Thyroid gland (tissue), 4 donors: ENCODE measurements around the gene DGKA. TPM values are rescaled to one million over a fixed set of nuclear protein-coding genes. Genes with fewer than 3 reads are reported as not detected.

Source experiments
- DNase-seq, 2 donors: peaks; one replicate each; pipeline ENCODE4 v3.0.0-alpha.2; 2019
- H3K27ac ChIP-seq, 3 donors: fragments of 200-600 bp; sonication (generic); 1 replicate in 2 of 3; 2 replicates in 1 of 3; pipeline ENCODE4 v1.5.1; 2016 to 2019; ENCODE audit warnings: mild to moderate bottlenecking in 1 of 3, moderate library complexity in 1 of 3
- H3K27me3 ChIP-seq: fragments of 200-600 bp; sonication (generic); one replicate; pipeline ENCODE4 v1.5.1; 2019
- H3K36me3 ChIP-seq, 2 donors: fragments of 200-600 bp; sonication (generic); one replicate each; pipeline ENCODE4 v1.5.1; 2016 to 2019
- H3K4me1 ChIP-seq, 2 donors: fragments of 200-600 bp; sonication (generic); one replicate each; pipeline ENCODE4 v1.5.1; 2017 to 2019
- H3K4me3 ChIP-seq, 3 donors: fragments of 200-600 bp; sonication (generic); replicated peaks in 1 of 3; 1 replicate in 2 of 3; 2 replicates in 1 of 3; pipeline ENCODE4 v1.5.1; 2016; ENCODE audit warnings: mild to moderate bottlenecking in 1 of 3
- H3K9me3 ChIP-seq: fragments of 200-600 bp; sonication (generic); one replicate; pipeline ENCODE4 v1.5.1; 2017
- CTCF ChIP-seq, 6 experiments: fragments of 200-600 bp in 3 of 6; fragments of 450-650 bp in 3 of 6; sonication (generic) in 3 of 6; IDR thresholded peaks; one replicate each; pipeline ENCODE4 v1.5.1; 2016 to 2019; ENCODE audit warnings: antibody characterized with exemption in 6 of 6, mild to moderate bottlenecking in 2 of 6, inconsistent platforms in 1 of 6, moderate library complexity in 1 of 6
- POLR2A ChIP-seq, 2 donors: fragments of 450-650 bp; IDR thresholded peaks; one replicate each; pipeline ENCODE4 v1.6.1; 2017; ENCODE audit warnings: antibody characterized with exemption in 2 of 2, mild to moderate bottlenecking in 2 of 2, moderate library complexity in 1 of 2
- WGBS, 2 donors: methylation state at CpG; one replicate each; pipeline ENCODE4 v1.1.5; 2017; 5-methylcytosine and 5-hydroxymethylcytosine counted together
- intact Hi-C: fragments of 100-400 bp; cut with DNase I; formaldehyde crosslinking; loops from one replicate; pipeline ENCODE4 v1.15.1; 2023
- total RNA-seq, 4 donors: library from RNA; depleted of rRNA; stranded (reverse); fragments of >200 nt; gene quantifications; one replicate each; pipeline ENCODE4 v1.2.3, GENCODE V29; 2016

DGKA gene
- total RNA-seq, 4 donors from 2014 or later: 20.6 to 55.9 (median 28.7) TPM

GRCh38 chr12:55942055-55942454, 11.1 kb downstream of the DGKA start:
- 71 to 87% methylated on average over 4 of the region's 4 CpGs for WGBS, 2 donors
- Histone ChIP-seq H3K4me1 (peaks cover 0 to 8% of the 10 kb centered on the region in 2 donors), H3K27ac (no peak overlapping the region), H3K27me3 (no peaks in the 10 kb centered on the region), H3K9me3 (no peaks in the 10 kb centered on the region), H3K4me3 (no peak overlapping the region), H3K36me3 (no peaks in the 10 kb centered on the region)
- DNase-seq: no peak
- intact Hi-C loops: no loop called here
- TF ChIP-seq POLR2A (IDR thresholded peaks at IDR 0.05) (no peak), CTCF (IDR thresholded peaks at IDR 0.05) (no peak)

GRCh38 chr12:55942577-55943136, 11.7 kb downstream of the DGKA start:
- no peak overlapping the region for H3K27ac ChIP-seq
- H3K4me1 ChIP-seq: peaks cover 0 to 8% of the 10 kb centered on the region in 2 donors
- DNase-seq: no peak
- WGBS, 2 donors: 94 to 97% methylated on average over 1 of the region's 1 CpG
- no peaks in the 10 kb centered on the region for H3K27me3 ChIP-seq
- no peaks in the 10 kb centered on the region for H3K9me3 ChIP-seq
- H3K4me3 ChIP-seq: no peak overlapping the region
- TF ChIP-seq POLR2A (IDR thresholded peaks at IDR 0.05) (no peak), CTCF (IDR thresholded peaks at IDR 0.05) (no peak)
- intact Hi-C loops: no loop called here
- H3K36me3 ChIP-seq: no peaks in the 10 kb centered on the region

GRCh38 chr12:55946553-55946952, 15.6 kb downstream of the DGKA start:
- no peaks in the 10 kb centered on the region for H3K9me3 ChIP-seq
- intact Hi-C loops: no loop called here
- H3K27ac ChIP-seq: no peak overlapping the region
- WGBS, 2 donors: 79 to 86% methylated on average over 6 of the region's 6 CpGs
- DNase-seq: no peak
- no peaks in the 10 kb centered on the region for H3K27me3 ChIP-seq
- H3K36me3 ChIP-seq: peaks cover 0 to 5% of the 10 kb centered on the region in 2 donors
- TF ChIP-seq POLR2A (IDR thresholded peaks at IDR 0.05) (no peak), CTCF (IDR thresholded peaks at IDR 0.05) (no peak)
- H3K4me3 ChIP-seq: no peak overlapping the region
- no peaks in the 10 kb centered on the region for H3K4me1 ChIP-seq

GRCh38 chr12:55955344-55955743, 24.4 kb downstream of the DGKA start:
- no peak overlapping the region for H3K27ac ChIP-seq
- intact Hi-C loops: no loop called here
- H3K4me1 ChIP-seq: peaks cover 0 to 12% of the 10 kb centered on the region in 2 donors
- DNase-seq: no peak
- no peaks in the 10 kb centered on the region for H3K27me3 ChIP-seq
- TF ChIP-seq POLR2A (IDR thresholded peaks at IDR 0.05): no peak
- TF ChIP-seq CTCF (IDR thresholded peaks at IDR 0.05): no peak
- peaks cover 0 to 10% of the 10 kb centered on the region in 2 donors for H3K36me3 ChIP-seq
- H3K4me3 ChIP-seq: no peak overlapping the region
- no peaks in the 10 kb centered on the region for H3K9me3 ChIP-seq
- WGBS, 2 donors: 90 to 95% methylated on average over 4 of the region's 4 CpGs

GRCh38 chr12:55955800-55956508, 25.0 kb downstream of the DGKA start:
- Histone ChIP-seq H3K36me3 (peaks cover 0 to 10% of the 10 kb centered on the region in 2 donors), H3K27ac (no peak overlapping the region), H3K27me3 (no peaks in the 10 kb centered on the region), H3K4me3 (no peak overlapping the region), H3K4me1 (peaks cover 0 to 12% of the 10 kb centered on the region in 2 donors), H3K9me3 (no peaks in the 10 kb centered on the region)
- TF ChIP-seq CTCF (IDR thresholded peaks at IDR 0.05) (peak in 1 of 6 experiments; percentile 5), POLR2A (IDR thresholded peaks at IDR 0.05) (no peak)
- DNase-seq: peak; percentile 18 to 20
- intact Hi-C loops: no loop called here
- 89 to 94% methylated on average over 6 of the region's 6 CpGs for WGBS, 2 donors
